RWPE2 (cell line): Measurements from ENCODE around the gene CCNO.

Experiments
- ATAC-seq: fragments of 200-7000 bp; cut with Tn5 transposase; 3 replicates; pipeline ENCODE4 v1.9.1; 2021; ENCODE audit warnings: low read depth
- DNase-seq: peaks from one replicate; pipeline ENCODE4 v3.0.0-alpha.2; 2020; ENCODE audit warnings: low spot score
- H3K27ac ChIP-seq: fragments of 450-650 bp; 2 replicates; pipeline ENCODE4 v1.5.1; 2017; ENCODE audit warnings: mild to moderate bottlenecking; ENCODE audit not compliant: poor library complexity, severe bottlenecking
- H3K27me3 ChIP-seq: fragments of 250-450 bp; sonication (Bioruptor Pico); 2 replicates; pipeline ENCODE4 v1.5.1; 2021; ENCODE audit warnings: mild to moderate bottlenecking, moderate library complexity; ENCODE audit not compliant: insufficient read depth, poor library complexity, severe bottlenecking
- H3K36me3 ChIP-seq: fragments of 250-450 bp; sonication (Bioruptor Pico); 2 replicates; pipeline ENCODE4 v1.5.1; 2020; ENCODE audit warnings: low read depth, mild to moderate bottlenecking, moderate library complexity
- H3K4me1 ChIP-seq: fragments of 250-450 bp; sonication (Bioruptor Pico); 2 replicates; pipeline ENCODE4 v1.5.1; 2021; ENCODE audit warnings: mild to moderate bottlenecking, moderate library complexity; ENCODE audit not compliant: insufficient read depth, poor library complexity, severe bottlenecking
- H3K4me3 ChIP-seq: fragments of 250-450 bp; sonication (Bioruptor Pico); 2 replicates; pipeline ENCODE4 v1.5.1; 2021; ENCODE audit warnings: mild to moderate bottlenecking, moderate library complexity; ENCODE audit not compliant: severe bottlenecking
- H3K9me3 ChIP-seq: fragments of 250-450 bp; sonication (Bioruptor Pico); 2 replicates; pipeline ENCODE4 v1.5.1; 2021; ENCODE audit warnings: mild to moderate bottlenecking, moderate library complexity; ENCODE audit not compliant: severe bottlenecking
- CTCF ChIP-seq: fragments of 450-650 bp; IDR thresholded peaks from one replicate; pipeline ENCODE4 v1.5.1; 2017; ENCODE audit warnings: mild to moderate bottlenecking, moderate library complexity; ENCODE audit not compliant: poor library complexity, severe bottlenecking

Gene CCNO

GRCh38 chr5:55227664-55228430 is 5.6 kb downstream of the CCNO start:
- Histone ChIP-seq H3K27ac (peak overlapping the region; percentile 40), H3K36me3 (no peaks in the 10 kb centered on the region), H3K27me3 (no peaks in the 10 kb centered on the region), H3K9me3 (no peaks in the 10 kb centered on the region), H3K4me1 (no peaks in the 10 kb centered on the region), H3K4me3 (peak overlapping the region; percentile 53)
- DNase-seq (no peak), ATAC-seq (no peak)
- no peak for TF ChIP-seq CTCF

- ATAC-seq: peak; percentile 68
- Histone ChIP-seq H3K27ac (peak within 1 kb of the TSS; percentile 40), H3K4me1 (no peaks in the 10 kb centered on the region), H3K36me3 (no peaks in the 10 kb centered on the region), H3K9me3 (no peaks in the 10 kb centered on the region), H3K27me3 (no peaks in the 10 kb centered on the region), H3K4me3 (peak within 1 kb of the TSS; percentile 53)
- peak; percentile 80 for DNase-seq
- peak; percentile 49 for TF ChIP-seq CTCF
Measured at GRCh38 chr5:55226934-55227663, 6.3 kb downstream of the CCNO start, which contains the start of gene MCIDAS. MCIDAS (minus strand) TSS chr5:55227315; CDS start chr5:55227138, 177 bp downstream.

DNA sequence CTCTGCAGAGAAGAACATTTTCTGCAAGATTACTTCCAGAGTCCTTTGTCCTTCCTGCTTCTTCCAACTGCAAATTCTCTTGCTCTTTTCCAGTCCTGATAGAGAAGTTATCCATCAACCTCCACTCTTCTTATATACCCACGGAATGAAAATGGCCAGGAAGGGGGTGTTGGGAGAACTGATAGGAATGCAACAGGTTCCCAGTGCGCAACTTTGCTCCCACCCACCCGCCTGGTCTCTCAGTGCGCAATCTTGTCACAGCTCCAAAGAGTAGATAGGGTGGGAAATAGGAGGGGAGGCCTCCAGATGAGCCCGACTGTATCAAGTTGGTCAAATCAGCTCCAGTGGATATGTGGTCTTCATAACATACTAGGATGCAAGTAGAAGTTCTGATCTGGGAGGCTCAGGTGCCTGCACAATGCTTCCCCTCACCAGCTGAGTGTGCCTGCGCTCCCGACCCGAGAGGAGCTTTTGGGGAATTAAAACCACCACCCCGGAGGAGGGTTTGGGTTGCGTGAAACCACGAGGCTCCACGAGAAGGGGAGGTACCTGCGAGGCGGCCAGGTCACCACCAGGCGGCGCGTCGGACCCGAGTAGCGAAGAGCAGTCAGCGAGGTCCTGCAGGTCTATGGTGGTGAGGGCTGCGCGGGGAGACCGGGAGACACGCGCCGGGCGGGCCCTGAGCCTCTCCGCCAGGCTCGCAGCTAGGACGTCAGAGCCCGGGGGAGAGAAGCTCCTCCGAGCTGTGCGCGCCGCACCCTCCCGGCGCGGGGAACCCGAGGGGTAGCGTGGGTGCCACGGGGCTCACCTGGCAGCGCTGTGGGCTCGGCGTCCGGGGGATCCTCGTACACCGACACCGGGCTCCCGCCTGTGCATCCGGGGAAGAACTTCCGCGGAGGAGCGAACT is 7.1 kb downstream of the CCNO start:
- H3K4me1 ChIP-seq: no peaks in the 10 kb centered on the region
- no peaks in the 10 kb centered on the region for H3K9me3 ChIP-seq
- TF ChIP-seq CTCF: peak; percentile 94
- peak overlapping the region; percentile 40 for H3K27ac ChIP-seq
- ATAC-seq (peak; percentile 82), DNase-seq (peak; percentile 89)
- no peaks in the 10 kb centered on the region for H3K36me3 ChIP-seq
- peak overlapping the region; percentile 53 for H3K4me3 ChIP-seq
- H3K27me3 ChIP-seq: no peaks in the 10 kb centered on the region

GRCh38 chr5:55225346-55225745 is 8.1 kb downstream of the CCNO start:
- no peaks in the 10 kb centered on the region for H3K27me3 ChIP-seq
- no peak overlapping the region for H3K4me3 ChIP-seq
- no peak for ATAC-seq

More at GRCh38 chr5:55225346-55225745, 8.1 kb downstream of the CCNO start:
- Histone ChIP-seq H3K27ac (no peak overlapping the region), H3K9me3 (no peaks in the 10 kb centered on the region), H3K36me3 (no peaks in the 10 kb centered on the region), H3K4me1 (no peaks in the 10 kb centered on the region)
- no peak for TF ChIP-seq CTCF
- DNase-seq: no peak
